GM20000 (cell line): ENCODE results near the gene APH1B.

Experiments used
- DNase-seq: peaks from one replicate; pipeline ENCODE4 v3.0.0; 2012; ENCODE audit warnings: low spot score
- TF ChIP-seq, protein P1 (sequence below): IDR thresholded peaks from 2 replicates; pipeline ENCODE4 v1.5.1; 2012; ENCODE audit warnings: mild to moderate bottlenecking, control low read depth; ENCODE audit errors: extremely low read depth, missing control alignments

Gene APH1B

DNA sequence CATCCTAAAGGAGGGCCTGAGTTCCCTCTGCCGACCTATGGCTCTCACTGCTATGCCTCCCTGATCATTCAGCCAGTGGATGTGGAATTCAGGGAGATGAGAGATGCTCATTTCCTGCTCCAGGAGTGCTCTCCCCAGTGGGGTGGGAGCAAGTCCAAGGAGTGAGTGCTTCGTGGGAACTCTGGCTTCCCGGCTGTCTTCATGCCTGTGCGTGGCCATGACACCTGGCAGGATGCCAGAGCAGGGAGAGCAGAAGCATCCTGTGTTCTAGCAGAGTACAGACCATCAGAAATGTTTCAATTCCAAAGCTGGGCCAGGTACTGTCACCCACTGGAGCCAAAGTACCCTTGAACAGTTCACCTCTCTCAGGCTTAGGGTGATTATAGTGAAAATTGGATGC, 45.1 kb downstream of the APH1B start:
- TF ChIP-seq, protein P1, sequence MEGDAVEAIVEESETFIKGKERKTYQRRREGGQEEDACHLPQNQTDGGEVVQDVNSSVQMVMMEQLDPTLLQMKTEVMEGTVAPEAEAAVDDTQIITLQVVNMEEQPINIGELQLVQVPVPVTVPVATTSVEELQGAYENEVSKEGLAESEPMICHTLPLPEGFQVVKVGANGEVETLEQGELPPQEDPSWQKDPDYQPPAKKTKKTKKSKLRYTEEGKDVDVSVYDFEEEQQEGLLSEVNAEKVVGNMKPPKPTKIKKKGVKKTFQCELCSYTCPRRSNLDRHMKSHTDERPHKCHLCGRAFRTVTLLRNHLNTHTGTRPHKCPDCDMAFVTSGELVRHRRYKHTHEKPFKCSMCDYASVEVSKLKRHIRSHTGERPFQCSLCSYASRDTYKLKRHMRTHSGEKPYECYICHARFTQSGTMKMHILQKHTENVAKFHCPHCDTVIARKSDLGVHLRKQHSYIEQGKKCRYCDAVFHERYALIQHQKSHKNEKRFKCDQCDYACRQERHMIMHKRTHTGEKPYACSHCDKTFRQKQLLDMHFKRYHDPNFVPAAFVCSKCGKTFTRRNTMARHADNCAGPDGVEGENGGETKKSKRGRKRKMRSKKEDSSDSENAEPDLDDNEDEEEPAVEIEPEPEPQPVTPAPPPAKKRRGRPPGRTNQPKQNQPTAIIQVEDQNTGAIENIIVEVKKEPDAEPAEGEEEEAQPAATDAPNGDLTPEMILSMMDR, result no peak
- DNase-seq, result no peak

DNA sequence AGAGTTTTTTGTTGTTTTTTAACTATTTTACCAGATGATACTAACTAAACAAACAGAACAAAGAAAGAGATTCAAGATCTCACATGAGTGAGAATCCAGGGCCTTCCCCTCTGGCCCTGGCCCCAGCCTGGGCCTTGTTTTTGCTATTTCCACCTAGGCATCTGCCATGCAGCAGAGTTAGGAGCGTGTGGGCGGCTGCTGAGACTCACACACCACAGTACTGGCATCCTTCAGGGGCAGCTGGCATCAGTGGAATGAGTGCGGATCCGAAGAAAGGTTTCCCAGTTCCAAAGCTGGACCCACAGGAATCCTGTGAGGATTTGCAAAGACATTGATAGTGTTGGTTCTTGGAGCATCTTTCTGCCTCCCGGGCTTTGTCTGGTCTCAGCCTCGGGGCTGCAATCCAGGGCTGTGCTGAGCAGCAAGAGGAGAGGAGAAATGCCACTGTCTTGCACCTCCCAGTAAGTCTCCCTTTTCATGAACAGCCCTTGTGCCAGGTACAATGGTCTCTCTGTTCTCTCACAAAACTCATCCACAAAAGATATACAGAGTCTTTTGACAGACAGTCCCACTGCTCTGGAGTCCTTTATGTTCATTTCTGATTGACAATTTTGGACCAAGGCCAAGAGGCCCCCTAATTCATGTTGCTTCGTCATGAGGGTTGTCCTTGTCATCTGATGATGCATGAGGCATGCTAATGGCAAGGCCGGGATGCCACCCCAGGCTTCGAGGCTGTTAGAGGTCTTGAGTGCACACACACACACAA, 46.6 kb downstream of the APH1B start:
- TF ChIP-seq, protein P1, result no peak

DNA sequence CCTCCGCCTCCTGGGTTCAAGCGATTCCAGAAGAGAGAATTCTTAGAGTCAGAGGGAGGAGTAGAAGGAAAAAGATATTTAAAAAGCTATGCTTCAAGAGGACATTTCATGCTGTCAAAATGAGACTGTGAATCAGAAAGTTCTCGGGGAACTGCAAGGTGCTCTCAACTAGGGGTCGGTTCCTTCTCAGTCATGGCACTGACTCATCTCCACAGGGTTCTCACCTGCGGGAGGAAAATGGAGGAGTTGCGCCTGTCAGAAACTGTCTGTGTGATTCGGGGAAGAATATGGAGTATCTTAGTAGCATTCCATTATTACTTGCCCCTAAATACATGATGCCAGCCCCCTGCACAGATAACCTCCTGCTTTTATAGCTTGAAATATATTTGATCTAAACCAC, 47.4 kb downstream of the APH1B start:
- DNase-seq, result no peak
- TF ChIP-seq, protein P1, result no peak

More for the DNA sequence above, 46.6 kb downstream of the APH1B start:
- DNase-seq, result no peak

DNA sequence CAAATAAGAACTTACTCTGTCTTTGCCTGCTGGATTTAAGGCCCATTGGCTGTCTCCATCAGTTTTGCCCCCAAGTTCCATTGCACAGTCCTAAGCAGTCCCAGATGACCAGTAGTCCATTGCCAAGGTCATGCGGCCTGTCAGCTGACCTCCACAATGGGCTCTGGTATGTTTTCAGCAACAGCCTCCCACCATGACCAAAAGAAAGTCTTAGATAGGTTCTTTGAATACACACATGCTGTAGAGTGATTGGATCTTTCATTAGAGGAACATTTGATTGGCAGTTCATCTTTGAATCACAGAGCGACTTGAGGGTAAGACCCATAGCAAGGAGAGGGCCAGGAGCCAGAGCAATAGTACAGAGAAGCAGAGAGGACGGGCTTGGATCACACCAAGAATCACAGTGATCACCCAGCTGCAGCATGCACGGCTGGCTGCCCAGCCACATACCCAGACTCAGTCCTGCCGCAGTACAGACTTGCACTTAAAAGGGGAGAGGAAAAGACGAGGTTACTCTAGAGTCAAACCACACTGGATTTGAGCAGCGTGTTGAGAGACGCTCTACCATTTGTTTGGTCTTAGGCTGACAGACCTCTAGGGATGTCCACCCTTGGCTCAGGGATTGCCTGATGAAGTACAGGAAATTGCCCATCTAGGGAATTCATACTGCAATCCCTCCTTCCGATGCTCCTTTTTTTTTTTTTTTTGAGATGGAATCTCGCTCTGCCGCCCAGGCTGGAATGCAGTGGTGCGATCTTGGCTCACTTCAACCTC, 50.4 kb downstream of the APH1B start:
- TF ChIP-seq, protein P1, result no peak
- DNase-seq, result no peak

DNA sequence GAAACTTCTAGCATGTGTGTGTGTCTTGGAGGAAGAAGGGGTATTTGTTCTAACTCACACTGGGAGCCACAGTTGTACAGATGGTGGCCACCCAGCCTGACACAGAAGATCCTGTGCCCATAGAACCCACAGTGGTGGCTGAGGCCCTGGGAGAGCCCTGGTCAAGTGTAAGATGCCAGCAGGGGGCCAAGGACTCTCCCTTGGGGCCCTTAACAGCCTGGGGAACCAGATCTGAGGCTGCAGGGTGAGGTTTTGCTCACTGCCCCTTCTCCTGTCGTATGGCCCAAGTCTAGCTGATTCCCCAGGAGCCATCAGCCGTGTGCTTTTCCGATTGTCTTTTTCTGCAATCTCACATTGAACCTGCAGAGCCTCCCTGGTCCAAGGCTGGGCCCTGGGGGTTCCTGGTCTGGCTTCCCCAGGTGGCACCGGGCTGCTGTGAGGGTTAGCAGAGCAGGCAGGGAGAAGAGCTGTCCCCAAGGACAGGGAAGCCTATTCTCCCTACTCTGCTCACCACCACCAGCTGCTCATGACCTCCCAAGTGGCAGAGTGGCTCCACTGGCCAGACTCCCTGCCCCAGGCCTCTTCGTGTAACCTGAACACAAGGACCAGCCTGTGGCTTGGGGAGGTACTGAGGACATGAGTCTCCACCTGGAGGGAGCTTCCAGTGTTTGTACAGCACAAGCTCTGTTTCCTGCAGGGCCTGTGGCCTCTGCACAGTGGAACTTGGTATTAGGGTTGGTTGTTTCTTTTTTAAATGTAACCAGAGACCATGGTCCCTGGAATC, 52.4 kb downstream of the APH1B start:
- DNase-seq, result no peak
- TF ChIP-seq, protein P1, result no peak

DNA sequence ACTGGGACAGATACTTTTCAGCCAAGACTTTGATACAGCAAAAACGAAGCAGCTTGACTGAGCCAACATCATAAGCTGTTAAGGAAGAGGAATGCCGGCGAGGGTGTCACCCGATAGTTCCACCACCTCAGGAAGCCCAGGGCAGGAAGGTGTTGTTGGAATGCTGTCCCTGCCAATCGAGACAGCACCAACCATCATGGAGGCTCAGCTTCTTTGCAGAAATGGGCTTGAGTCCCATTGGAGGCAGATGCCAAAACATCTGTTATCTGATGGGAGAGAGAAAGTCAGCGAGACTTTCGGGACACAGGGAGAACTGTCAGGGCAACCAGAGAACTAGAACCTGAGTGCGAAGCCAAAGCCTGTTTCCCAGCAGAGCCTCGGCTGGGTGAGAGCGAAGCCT, 53.5 kb downstream of the APH1B start:
- TF ChIP-seq, protein P1, result no peak
- DNase-seq, result no peak
